GM12878 (cell line): ENCODE measurements around the gene APOM.

ENCODE experiments used
- BCL3 ChIP-seq: IDR thresholded peaks from 2 replicates; pipeline ENCODE4 v1.6.1; 2011; ENCODE audit warnings: borderline replicate concordance, low read depth, mild to moderate bottlenecking, moderate library complexity, low read length; ENCODE audit not compliant: insufficient read depth, poor library complexity, severe bottlenecking
- BHLHE40 ChIP-seq, 2 experiments: fragments of 450-650 bp in 1 of 2; IDR thresholded peaks; 2 replicates each; pipeline ENCODE4 v1.6.1; 2011 to 2017; ENCODE audit warnings: low read depth in 2 of 2, borderline replicate concordance in 1 of 2, improper control_type of control experiment in 1 of 2, low read length in 1 of 2, mild to moderate bottlenecking in 1 of 2
- CTCF ChIP-seq, 3 experiments: IDR thresholded peaks in 2 of 3; conservative IDR thresholded peaks in 1 of 3; 2 replicates each; pipeline ENCODE4 v1.5.1; 2011; ENCODE audit warnings: low read depth in 3 of 3, low read length in 3 of 3, mild to moderate bottlenecking in 3 of 3, control low read depth in 2 of 3, moderate library complexity in 2 of 3, inconsistent platforms in 1 of 3, mixed read lengths in 1 of 3; ENCODE audit not compliant: control insufficient read depth in 2 of 3, insufficient read depth in 1 of 3; ENCODE audit errors: extremely low read depth in 1 of 3
- EZH2 ChIP-seq: IDR thresholded peaks from 2 replicates; pipeline ENCODE4 v1.6.1; 2012; ENCODE audit warnings: low read depth, mild to moderate bottlenecking, control low read depth, inconsistent platforms, low read length, borderline replicate concordance; ENCODE audit not compliant: control insufficient read depth
- FOXM1 ChIP-seq: IDR thresholded peaks from 2 replicates; pipeline ENCODE4 v1.6.1; 2012; ENCODE audit warnings: low read depth, mild to moderate bottlenecking, inconsistent platforms, low read length, moderate library complexity
- MAX ChIP-seq: IDR thresholded peaks from 2 replicates; pipeline ENCODE4 v1.6.1; 2012; ENCODE audit warnings: low read depth, low read length, improper control_type of control experiment
- MEF2A ChIP-seq: IDR thresholded peaks from 2 replicates; pipeline ENCODE4 v1.6.1; 2011; ENCODE audit warnings: low read depth, mild to moderate bottlenecking, low read length, moderate library complexity; ENCODE audit not compliant: insufficient read depth
- MTA2 ChIP-seq: fragments of 450-650 bp; IDR thresholded peaks from 2 replicates; pipeline ENCODE4 v1.6.1; 2016; ENCODE audit warnings: low read depth, mild to moderate bottlenecking, moderate library complexity
- POLR2AphosphoS5 ChIP-seq: IDR thresholded peaks from 2 replicates; pipeline ENCODE4 v1.6.1; 2011; ENCODE audit warnings: mild to moderate bottlenecking, low read length, inconsistent platforms

- TF ChIP-seq FOXM1 (no peak), POLR2AphosphoS5 (no peak), BHLHE40 (IDR thresholded peaks at IDR 0.05; ENCODE audit: borderline replicate concordance in 1 of 2, low read depth in 2 of 2, low read length in 1 of 2) (peak in 1 of 2 experiments; percentile 45; a peak in 1 of 4 replicates), MTA2 (no peak), CTCF (IDR thresholded peaks at IDR 0.05 in 2 of 3, conservative IDR thresholded peaks at IDR 0.05 in 1 of 3; ENCODE audit: control insufficient read depth in 2 of 3, extremely low read depth in 1 of 3, insufficient read depth in 1 of 3, low read depth in 3 of 3, low read length in 3 of 3) (no peak), BCL3 (no peak), MAX (no peak), EZH2 (no peak), MEF2A (no peak)
Observed at GRCh38 chr6:31614075-31614619, 41.5 kb upstream of the APOM start.
